ENCODE data around the gene DCBLD2.

DCBLD2 gene, protein sequence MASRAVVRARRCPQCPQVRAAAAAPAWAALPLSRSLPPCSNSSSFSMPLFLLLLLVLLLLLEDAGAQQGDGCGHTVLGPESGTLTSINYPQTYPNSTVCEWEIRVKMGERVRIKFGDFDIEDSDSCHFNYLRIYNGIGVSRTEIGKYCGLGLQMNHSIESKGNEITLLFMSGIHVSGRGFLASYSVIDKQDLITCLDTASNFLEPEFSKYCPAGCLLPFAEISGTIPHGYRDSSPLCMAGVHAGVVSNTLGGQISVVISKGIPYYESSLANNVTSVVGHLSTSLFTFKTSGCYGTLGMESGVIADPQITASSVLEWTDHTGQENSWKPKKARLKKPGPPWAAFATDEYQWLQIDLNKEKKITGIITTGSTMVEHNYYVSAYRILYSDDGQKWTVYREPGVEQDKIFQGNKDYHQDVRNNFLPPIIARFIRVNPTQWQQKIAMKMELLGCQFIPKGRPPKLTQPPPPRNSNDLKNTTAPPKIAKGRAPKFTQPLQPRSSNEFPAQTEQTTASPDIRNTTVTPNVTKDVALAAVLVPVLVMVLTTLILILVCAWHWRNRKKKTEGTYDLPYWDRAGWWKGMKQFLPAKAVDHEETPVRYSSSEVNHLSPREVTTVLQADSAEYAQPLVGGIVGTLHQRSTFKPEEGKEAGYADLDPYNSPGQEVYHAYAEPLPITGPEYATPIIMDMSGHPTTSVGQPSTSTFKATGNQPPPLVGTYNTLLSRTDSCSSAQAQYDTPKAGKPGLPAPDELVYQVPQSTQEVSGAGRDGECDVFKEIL

DNA sequence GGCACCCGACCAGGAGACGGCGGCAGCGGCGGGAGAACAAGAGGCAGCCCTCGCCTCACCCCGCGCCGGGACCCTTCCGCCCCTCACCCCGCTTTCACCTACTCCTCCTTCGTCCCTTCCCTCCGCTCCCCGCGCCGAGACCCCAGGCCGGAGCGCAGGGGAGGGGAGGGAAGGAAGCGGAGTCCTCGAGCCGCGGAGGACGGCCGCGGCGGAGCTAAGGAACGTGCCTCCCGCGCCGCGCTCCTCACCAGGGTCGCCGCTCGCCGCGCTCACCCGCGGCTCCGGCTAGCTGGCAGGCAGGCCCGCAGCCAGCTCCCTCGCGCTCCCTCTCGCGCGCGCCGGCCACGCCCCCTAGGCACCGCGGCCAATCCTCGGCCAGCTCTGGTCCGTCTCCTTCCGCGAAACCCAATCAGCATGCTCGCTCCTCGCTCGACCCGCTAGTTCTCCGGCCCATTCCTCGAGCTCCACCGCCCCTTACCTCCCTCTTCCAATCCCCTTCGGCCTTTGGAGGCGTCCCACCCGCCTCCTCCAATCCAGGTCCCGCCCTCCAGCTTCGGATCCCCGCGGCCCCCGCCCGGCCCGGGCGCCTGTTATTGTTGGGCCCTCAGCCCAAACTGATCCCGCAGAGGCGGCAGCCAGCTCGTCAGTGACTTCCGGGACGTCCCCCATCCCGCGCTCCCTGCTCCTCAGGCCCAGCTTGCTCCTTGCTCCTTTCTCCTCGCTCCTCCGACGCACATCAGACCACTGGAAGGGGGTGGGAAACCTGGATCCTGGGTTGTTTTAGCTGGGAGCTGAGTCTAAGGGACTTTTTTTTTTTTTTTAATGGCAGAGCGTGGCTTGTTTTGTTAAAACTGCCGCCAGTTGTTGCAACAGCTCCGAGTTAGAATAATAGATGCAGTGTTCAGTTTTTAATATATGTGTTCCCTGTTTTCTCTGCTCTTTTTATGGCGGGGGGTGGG lies at the start of gene DCBLD2:
DCBLD2 (minus strand) TSS at position 304 of the 959 bp plus-strand sequence. CDS start 369 bp downstream, outside the sequence.
- peak; percentile 71 to 89 for DNase-seq

DNA sequence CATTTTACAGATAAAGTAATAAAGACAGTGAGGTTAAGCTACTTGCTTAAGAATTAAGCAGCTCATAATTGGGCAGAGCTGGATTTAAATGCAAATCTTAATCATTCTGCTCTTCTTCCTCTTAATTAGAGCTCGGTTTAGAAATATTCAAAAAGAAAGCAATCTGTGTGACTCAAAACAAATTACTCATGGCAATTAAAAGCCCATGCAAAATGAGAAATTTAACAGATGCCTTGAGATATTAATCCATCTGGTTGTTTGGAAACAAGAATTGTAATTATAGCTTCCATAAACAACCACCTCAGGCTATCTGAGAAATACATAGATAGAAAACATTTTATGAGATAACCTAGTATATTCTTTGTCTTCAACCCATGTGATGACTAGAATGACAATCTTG lies 44.2 kb upstream of the DCBLD2 start:
- DNase-seq, result no peak

DNA sequence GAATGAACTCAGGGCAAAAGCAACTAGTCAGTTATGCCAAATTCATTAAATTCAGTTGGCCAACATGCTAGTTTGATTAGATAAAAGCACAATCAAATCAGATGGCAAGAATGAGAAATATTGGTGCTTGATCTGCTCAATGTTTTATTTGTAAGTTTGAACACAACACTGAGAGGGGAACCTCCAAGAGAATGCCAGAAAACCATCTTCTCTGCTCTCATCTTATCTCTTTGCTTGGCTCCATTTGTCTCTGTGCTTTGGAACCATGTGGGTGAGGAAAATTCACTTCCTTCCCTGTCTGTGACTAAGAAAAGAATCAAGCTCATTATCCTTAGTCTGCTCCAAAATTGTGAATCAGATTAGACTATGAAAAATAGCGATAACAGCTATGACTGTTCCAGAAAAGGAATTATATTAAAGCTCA lies 43.6 kb upstream of the DCBLD2 start:
- DNase-seq, result no peak

DNA sequence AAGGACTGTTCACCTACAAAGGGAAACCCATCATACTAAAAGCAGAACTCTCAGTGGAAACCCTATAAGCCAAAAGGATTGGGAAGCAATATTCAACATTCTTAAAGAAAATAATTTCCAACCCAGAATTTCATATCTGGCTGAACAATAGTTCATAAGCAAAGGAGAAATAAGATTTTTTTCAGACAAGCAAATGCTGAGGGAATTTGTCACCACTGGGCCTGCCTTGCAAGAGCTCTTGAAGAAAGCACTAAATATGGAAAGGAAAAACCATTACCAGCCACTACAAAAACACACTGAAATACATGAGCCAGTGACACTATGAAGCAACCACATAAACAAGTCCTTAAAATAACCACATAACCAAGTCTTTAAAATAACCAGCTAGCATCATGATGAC lies 28.9 kb upstream of the DCBLD2 start:
- DNase-seq, result no peak

DNA sequence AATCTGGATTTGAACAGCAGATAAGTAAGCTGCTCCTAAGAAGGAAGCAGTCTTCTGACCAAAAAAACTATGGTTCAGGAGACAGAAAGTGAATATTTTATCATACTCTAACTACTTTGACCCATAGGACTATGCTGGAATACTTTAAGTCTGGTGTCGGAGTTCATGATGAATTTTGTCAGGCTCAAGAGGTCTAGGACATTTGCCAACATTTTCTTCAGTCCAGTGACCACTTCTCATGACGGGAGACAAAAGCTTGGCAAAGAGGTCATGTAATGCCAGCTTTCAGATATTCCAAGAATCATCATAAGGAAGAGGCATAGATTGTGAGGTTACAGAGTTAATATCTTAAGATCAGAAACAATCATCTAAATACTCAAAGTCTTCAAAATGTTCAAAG lies 20.5 kb upstream of the DCBLD2 start:
- no peak for DNase-seq

DNA sequence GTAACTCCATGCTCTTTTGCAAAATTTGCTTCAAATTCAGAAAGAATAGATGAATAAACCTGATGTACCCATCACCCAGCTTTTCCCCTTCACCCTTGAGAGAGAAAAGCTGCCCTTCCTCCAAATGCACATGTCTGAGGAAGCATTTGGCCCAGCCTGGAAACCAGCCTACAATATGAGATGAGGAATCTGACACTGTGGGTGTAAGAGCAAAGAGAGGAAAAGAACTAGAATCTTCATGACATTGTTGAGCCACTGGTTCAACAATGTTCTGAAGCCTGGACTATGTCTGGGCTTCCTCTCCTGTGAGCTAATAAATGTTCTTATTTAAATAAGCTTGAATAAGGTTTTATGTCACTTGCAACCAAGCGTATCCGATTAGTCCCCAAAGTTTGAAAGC lies 18.7 kb upstream of the DCBLD2 start:
- no peak for DNase-seq

DNA sequence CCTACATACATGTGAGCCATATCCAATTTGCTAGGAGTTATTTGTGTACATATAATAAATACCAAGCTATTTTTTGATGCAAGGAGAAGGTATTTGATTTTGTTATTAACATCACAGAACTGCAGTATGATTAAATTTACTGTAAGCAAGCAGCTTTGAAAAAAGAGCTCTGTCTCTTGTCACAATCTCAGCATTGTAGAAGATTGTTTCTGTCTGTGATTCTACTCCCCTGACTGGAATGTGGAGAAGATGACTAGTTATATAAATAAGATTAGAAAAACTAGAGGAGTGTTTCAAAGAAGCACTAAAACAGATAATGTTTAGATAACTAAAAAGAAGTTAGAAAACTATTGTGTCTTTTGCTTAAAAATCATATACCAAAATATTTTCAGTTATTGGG lies 17.1 kb upstream of the DCBLD2 start:
- no peak for DNase-seq

DNA sequence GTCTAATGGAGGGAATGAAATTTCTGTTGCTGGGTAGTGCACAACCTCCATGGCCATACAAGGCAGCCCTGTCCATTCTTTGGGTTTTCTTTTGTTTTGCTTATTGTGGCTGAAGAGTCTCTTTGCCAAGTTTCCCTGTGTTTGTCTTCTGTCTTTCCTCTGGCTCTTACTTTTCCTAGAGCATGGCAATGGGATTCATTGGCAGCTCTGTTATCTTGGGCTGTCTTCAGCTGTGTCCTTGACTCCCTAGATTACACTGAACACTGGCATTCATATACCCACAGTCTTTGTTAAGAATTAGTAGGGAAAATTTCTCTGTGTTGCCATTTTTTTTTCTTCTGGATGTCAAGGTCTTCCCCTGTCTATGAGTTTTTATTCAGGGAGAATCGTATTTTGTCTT lies 16.1 kb upstream of the DCBLD2 start:
- DNase-seq, result no peak

DNA sequence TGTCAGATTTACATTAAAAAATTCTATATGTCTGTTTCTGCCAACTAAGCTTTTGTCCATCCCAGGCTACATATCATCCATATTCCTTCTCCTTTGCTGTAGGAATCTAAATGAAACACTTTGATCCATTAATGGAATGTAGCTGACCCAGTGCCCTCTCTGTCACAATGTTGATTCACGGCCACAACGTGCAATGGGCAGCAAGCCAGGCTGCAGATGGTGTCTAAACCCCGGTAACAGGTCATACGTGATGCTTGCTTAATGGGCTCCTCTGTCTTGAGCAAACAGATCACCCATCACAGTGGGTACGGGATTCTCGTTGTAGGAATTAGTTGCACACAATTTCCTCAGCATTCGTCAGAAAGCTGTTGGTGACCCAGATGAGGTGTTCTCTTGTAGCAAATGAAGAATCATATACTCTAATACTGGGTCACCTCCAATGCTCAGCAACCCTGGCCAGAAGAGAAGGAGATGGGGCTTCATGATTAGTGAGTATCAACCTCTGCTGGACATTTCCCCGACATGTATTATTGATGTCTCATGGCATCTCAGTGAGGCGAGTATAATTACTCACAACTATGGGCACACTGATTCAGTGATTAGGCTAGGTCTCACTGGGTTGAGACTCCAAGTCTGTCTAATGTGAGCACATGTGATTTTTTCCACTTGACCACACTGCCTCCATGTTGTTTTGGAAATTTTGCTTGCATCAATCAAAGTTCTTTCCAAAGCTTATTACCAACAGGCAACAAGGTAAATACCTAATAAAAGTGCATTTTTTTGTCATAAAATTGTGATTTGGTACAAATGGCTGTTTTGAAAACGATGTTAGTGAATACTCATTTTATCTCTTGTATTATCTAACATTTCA lies 12.9 kb upstream of the DCBLD2 start:
- DNase-seq, result no peak

DNA sequence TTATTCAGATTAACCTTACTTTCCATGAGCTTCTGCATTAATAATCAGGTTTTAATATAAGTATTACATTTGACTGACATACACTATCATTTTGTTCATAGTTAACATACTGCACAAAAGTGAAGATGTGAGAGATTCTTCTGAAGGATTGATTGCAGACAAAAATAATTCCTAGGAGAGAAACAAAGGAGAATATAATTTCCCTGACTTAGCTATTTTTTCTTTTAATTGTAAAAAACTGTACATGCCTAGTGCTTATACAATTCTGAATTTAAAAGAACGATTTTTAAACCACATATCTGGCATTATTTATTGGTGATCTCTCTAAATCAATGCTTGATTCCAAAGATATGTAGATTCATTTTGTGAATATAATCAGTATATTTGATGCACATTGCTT lies 11.0 kb upstream of the DCBLD2 start:
- no peak for DNase-seq

DNA sequence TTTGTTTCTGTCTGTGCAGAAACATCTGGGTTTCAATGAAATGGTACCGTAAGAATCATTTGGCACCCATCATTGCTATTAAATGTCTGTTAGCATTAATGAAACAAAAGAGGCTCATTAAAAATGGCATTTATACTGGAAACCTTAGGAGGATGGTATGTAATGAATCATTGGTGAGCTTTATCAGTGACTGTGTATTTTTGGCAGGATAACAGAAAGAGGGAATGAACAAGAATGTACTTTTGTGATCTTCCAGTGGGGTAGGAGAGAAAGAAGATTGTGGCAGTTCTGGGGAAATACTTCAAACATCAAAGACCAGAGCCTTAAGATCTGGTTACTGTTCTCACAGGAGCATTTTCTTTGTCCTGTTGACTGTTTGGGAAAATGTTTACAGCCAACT lies 4.7 kb upstream of the DCBLD2 start:
- DNase-seq, result no peak

DNA sequence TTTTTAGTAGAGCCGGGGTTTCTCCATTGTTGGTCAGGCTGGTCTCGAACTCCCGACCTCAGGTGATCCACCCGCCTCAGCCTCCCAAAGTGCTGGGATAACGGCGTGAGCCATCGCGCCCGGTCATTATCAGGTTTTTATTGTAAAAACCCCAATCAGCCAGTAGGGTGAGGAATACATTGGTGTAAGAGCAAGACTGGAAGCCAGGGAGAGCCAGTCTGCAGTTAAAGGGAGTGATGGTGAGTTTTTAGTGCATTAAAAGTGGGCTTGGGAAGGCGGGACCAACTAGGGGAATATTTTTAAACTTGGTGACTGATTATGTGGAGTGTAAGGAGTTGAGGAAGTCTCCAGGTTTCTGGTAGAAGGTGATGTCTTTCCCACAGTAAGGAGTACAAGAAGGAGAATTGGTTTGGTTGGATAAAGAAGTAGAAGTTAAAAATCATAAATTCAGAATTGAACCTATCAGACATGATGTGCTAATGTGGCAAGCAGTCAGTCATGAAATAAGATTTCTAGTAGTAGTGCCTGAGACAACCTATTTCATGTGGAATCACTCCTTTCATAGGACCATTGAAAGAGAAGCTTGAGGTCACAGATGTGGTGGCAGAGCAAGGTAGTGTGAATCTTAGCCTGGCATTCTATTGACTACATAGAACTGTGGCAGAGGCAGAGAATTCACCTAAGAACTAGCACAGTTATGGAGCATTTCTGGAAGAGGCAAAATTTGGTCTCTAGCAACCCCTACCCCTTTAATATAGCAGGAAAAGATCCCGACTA lies 2.4 kb upstream of the DCBLD2 start:
- DNase-seq, result no peak

DNA sequence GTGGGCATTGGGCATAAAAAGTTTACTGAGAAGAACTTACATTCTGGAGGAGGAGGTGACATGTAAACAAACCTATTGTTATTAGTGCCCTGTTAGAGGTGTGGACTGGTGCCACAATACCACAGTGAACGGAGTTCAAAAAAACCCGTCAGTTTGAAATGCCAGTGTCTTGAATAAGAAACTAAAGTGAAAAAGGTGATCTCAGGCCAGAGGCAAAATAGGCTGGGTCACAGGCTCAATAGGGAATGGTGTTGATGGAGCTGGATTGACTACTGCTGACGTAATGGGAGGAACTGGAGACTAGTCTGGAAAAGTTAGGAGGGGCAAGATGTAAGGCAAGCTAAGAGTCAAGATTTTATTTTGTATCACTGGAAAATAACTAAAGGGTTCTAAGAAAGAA lies 1.6 kb upstream of the DCBLD2 start:
- no peak for DNase-seq

DNA sequence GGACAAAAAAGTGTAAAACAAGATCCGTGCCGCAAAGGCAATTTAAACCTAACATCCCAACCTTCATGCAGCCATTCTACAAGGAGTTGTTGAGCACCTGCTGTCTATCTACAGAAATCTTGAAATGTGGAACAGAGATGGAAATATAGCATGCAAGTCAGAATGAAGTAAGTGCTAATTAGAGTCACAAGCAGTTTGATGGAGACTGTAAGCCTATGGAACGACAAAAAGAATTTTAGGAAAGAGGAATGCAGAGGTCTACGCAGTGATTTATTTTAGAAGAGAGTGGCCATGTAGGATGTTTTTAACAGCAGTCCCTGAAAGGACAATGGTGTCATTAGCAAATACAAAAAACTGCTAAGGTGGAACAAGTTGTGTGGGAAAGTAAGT lies 851 bp upstream of the DCBLD2 start:
- DNase-seq, result no peak

DNA sequence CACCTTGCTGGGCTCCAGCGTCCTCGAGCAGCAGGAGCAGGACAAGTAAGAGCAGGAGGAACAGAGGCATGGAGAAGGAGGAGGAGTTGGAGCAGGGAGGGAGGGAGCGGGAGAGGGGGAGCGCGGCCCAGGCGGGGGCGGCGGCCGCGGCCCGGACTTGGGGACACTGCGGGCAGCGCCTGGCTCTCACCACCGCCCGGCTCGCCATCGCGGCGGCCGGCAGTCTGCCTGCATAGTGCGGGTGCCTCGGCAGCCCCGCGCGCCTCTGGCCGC lies 440 bp downstream of the DCBLD2 start:
- DNase-seq, result peak in 1 of 2 donors; percentile 36

DNA sequence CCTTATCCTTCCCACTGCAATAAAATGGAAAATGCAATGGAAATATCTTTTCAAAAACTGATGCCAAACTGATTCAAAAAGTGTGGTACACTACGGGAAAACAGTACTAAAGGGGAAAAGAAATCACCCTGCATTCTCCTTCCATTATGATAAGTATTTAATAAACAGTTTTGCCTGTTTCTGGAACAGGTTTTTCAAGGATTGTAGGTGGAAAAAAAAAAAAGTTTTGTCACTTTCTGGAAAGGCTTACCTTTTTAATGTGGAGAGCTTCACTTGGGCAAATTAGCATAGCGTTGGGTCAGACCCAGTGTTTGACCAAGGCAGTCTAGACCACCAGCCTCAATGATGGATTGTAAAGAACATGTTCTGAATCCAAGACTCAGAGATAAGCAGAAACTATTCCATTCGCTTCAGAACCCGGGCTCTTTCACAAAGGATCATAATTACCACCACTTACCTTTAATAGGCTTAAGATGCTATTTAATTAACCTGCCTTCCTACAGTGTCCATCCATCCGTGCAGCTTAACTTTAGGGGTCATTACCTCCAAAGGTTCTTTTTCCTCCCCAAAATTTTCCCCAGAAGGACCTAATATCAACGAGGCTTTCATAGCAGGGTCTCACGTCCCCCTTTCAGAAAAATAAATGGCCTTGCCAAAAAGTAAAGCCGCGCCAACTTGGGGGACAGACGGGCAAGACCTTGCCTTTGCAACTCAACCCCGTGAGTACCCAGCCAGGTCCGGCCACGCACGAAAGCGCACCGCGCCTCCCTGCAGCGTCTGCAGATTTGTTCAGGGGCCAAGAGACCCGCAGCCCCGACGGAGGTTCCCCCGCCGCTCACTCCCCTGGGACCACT lies 1.0 kb downstream of the DCBLD2 start:
- no peak for DNase-seq

DNA sequence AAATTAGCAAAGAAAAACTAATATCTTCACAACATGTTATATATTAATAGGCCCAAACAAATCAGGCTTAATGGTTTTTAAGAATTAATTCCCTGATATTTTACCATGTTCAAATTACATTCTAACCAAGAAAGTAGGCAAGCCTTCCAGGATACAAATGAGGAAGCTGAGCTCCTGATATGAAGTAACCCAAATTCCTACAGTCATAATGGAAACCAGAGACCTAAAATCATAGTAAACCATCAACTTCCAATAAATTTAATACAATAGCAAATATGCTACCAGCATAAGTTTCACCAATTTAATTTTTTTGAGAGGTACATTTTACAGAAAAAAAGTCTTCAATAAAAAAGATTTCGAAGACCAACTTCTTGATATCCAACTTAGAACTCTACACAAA lies 3.8 kb downstream of the DCBLD2 start:
- DNase-seq, result no peak

DNA sequence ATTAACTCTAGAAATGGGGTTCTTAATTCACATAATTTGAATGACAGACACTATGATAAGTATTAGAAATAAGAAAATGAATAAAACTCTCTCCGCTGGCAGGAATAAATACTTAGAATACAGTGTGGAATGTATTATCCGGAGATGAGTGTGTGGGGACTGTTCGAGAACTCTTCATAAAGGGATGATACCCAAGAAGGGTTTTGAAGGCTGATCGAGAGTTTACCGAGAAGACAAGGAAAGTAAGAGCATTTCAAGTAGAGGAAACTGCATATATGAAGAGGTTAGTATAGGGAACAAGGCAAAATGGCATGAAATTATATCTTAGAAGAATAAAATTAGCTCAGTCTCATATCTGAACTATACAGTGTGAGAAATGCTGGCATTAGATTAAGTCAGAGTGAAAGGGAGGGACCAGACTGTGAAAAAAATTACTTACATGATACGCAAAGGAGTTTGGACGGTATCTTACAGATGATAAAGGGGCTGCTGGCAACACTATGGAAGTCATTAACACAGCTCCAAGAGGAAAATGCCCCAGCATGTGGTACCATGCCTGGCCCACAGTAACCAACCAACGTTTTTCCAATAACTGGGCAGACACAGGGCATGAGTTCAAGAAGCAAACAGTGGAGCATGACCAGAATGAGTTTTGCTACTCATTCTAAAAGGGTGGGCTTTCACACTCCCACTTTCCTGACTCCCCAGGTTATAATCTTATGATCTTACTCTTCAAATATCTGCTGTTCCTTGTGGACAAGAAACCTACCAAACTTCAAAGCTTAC lies 6.5 kb downstream of the DCBLD2 start:
- no peak for DNase-seq

DNA sequence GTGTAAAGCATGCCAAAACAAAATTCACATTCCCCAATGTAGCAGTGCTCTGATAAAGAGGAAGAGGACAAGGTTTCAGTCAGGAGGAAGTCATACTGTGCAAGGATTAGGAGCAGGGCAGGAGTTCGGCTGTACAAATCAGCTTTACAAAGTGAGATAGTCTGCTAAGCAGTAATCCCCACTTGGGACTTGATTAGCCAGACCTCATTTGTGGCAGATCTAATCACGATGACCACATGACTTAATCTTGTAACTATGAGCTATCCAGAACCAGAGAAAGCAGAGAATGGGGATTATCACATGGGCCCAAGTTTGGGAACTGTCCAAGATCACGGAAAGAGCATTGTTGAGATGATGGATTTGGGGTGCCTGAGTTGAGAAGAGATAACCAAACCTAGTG lies 7.8 kb downstream of the DCBLD2 start:
- DNase-seq, result no peak

DNA sequence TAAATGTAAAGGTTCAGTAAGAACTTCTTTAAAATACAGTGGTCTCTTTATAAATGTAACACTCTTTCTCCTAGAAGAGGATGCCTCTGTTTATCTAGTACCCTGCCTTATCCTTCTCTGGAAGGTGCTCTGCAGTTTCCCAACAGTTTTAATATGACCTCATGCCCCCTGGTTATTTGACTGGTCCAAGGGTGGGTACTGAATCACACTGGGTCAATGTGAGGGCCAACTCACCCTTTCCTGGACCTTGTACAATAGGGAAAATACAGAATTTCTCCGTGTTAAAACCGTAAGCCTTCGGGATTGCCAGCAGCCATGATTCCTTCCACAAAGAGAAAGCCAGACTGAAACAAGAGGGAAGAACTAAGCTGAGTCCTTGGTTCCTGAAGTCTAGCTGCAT lies 9.2 kb downstream of the DCBLD2 start:
- DNase-seq, result no peak

Measured in bone marrow (tissue), 2 donors.